Progenitor cell of endocrine pancreas (in vitro differentiated cells): ENCODE measurements around the gene MRPS2. TPM values are rescaled to one million over a fixed set of nuclear protein-coding genes. Genes with fewer than 3 reads are reported as not detected.
"Not testable (repeated sequence)": the region's sequence is repeated elsewhere in the genome, so short reads cannot be mapped to it uniquely, and the experiment has no call there.

ENCODE experiments used
- DNase-seq: peaks from one replicate; pipeline ENCODE4 v3.0.0; 2021; ENCODE audit warnings: low spot score; ENCODE audit not compliant: unreplicated experiment
- H3K27ac Mint-ChIP-seq: 2 replicates; pipeline ENCODE4 v1.8.0; 2021; ENCODE audit warnings: mild to moderate bottlenecking, moderate library complexity, mixed read lengths
- H3K27me3 Mint-ChIP-seq: 2 replicates; pipeline ENCODE4 v1.8.0; 2021; ENCODE audit warnings: mixed read lengths
- H3K36me3 Mint-ChIP-seq: 2 replicates; pipeline ENCODE4 v1.8.0; 2022; ENCODE audit warnings: mixed read lengths; ENCODE audit not compliant: insufficient read depth
- H3K4me1 Mint-ChIP-seq: 2 replicates; pipeline ENCODE4 v1.8.0; 2021; ENCODE audit warnings: low read depth, mixed read lengths
- H3K4me3 Mint-ChIP-seq: 2 replicates; pipeline ENCODE4 v1.8.0; 2021; ENCODE audit warnings: low read depth, mild to moderate bottlenecking, moderate library complexity, mixed read lengths
- H3K9me3 Mint-ChIP-seq: 2 replicates; pipeline ENCODE4 v1.8.0; 2021; ENCODE audit warnings: low read depth, mixed read lengths
- total RNA-seq: library from RNA; stranded (reverse); gene quantifications from 2 replicates; pipeline ENCODE4 v1.2.1, GENCODE V29; 2021
- TF ChIP-seq, protein P1 (sequence below): fragments of 200-600 bp; sonication (generic); IDR thresholded peaks from one replicate; pipeline ENCODE4 v1.5.0; 2021; ENCODE audit warnings: antibody characterized with exemption, mild to moderate bottlenecking; ENCODE audit not compliant: unreplicated experiment

The MRPS2 gene
- total RNA-seq, 1 donor from 2014 or later = 40.0 TPM

GRCh38 chr9:135536216-135536615 lies 35.7 kb downstream of the MRPS2 start:
- H3K4me3 Mint-ChIP-seq = no peak overlapping the region

DNA sequence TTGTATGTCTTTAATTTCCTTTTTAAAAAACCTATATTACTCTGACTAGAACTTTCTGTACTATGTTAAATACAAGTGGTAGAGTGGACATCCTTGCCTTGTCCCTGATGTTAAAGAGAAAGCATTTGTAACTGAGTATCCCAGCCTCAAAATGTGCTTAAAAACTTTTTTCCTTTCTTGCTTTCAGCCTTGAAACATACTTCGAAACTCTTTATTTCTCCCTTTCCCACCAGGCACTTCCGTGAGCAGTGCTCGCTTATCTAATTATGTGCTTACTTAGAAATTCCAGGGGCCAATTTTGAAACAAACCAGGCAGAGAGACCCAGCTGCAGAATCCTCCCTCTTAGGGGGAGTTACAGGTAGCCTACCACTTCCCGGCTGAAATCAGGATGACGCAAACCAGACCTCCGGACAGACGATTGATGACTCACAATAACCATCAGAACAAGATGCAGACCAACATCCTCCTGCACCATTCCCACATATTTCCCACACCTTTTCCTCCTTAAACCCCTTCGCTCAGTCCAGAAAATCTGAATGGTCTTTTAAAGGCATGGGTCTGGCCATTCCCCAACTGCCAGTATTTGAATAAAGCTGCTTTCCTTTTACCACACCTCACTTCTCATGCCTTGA lies 42.9 kb downstream of the MRPS2 start:
- not testable (repeated sequence) for DNase-seq, H3K36me3 Mint-ChIP-seq, H3K4me3 Mint-ChIP-seq, H3K9me3 Mint-ChIP-seq, H3K4me1 Mint-ChIP-seq, H3K27ac Mint-ChIP-seq
- H3K27me3 Mint-ChIP-seq = peaks cover 40% of the 10 kb centered on the region

More at GRCh38 chr9:135536216-135536615, 35.7 kb downstream of the MRPS2 start:
- peaks cover 2% of the 10 kb centered on the region for H3K4me1 Mint-ChIP-seq
- no peak for DNase-seq
- peaks cover 60% of the 10 kb centered on the region for H3K27me3 Mint-ChIP-seq
- no peaks in the 10 kb centered on the region for H3K36me3 Mint-ChIP-seq
- TF ChIP-seq, protein P1, sequence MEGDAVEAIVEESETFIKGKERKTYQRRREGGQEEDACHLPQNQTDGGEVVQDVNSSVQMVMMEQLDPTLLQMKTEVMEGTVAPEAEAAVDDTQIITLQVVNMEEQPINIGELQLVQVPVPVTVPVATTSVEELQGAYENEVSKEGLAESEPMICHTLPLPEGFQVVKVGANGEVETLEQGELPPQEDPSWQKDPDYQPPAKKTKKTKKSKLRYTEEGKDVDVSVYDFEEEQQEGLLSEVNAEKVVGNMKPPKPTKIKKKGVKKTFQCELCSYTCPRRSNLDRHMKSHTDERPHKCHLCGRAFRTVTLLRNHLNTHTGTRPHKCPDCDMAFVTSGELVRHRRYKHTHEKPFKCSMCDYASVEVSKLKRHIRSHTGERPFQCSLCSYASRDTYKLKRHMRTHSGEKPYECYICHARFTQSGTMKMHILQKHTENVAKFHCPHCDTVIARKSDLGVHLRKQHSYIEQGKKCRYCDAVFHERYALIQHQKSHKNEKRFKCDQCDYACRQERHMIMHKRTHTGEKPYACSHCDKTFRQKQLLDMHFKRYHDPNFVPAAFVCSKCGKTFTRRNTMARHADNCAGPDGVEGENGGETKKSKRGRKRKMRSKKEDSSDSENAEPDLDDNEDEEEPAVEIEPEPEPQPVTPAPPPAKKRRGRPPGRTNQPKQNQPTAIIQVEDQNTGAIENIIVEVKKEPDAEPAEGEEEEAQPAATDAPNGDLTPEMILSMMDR = no peak
- no peak overlapping the region for H3K27ac Mint-ChIP-seq
- no peaks in the 10 kb centered on the region for H3K9me3 Mint-ChIP-seq

DNA sequence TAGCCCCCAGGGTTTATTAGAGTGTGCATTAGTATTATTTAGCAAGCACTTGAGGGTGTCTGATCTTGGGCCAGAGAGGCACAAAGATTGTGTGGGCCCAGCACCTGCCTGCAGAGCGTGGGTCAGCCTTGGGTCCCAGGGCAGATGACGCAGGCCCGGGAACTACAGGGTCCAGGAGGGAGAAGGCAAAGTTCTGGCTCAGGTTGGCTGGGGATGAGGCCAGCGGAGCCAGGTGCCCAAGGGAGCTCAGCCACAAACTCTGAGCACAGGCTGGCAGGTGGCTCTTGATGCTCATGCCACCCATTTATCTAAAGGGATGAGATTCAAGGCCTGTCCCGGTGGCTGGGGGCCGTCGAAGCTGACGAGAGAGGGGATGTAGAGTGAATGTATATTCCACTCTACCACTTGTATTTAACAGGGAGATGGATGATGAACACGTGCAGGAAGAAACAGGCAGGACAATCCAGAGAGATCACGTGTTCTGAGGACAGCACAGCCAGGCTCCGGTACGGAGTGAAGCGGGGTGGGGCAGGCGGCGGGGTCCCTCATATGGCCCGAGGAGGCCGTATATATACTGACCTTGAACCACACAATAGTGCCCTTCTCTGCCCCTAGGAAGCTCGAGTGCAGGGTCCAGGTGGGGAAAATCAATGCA lies 44.6 kb downstream of the MRPS2 start:
- no peak overlapping the region for H3K4me3 Mint-ChIP-seq

DNA sequence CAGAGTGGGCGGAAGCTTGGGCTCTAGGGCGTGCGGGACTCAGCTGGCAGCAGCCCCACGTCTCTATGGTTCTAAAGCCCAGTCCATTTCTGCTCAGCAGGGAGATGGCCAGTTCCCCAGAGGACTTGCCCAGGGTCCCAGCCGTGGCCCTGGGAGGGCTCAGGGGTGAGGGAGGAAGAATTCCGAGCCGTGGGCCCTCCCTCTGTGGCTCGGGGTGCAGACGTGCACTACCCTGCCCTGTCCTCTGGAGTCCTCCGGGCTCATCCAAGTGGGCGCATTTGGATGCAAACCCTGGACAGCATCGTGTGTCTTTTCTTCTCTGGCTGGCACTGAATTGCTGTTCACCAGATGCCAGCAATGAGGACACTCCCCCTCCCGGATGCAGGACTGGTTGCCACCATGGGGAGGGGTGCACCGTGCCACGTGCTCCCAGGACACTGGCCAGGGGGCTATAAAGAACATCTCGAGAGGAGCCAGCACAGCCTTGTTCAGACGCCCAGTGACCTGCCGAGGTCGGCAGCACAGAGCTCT lies 45.2 kb downstream of the MRPS2 start, which contains the start of gene OBP2A:
OBP2A (plus strand) TSS at position 481 of the 531 bp plus-strand sequence. CDS start 55 bp downstream, outside the sequence.
- not testable (repeated sequence) for H3K4me3 Mint-ChIP-seq, H3K27ac Mint-ChIP-seq, H3K9me3 Mint-ChIP-seq, DNase-seq, H3K36me3 Mint-ChIP-seq, H3K4me1 Mint-ChIP-seq
- peaks cover 20% of the 10 kb centered on the region for H3K27me3 Mint-ChIP-seq

More for the DNA sequence above, 44.6 kb downstream of the MRPS2 start:
- Mint-ChIP-seq H3K36me3 (no peaks in the 10 kb centered on the region), H3K27me3 (peaks cover 24% of the 10 kb centered on the region), H3K9me3 (no peaks in the 10 kb centered on the region), H3K4me1 (no peaks in the 10 kb centered on the region), H3K27ac (no peak overlapping the region)
- no peak for DNase-seq
- TF ChIP-seq, protein P1 = no peak

DNA sequence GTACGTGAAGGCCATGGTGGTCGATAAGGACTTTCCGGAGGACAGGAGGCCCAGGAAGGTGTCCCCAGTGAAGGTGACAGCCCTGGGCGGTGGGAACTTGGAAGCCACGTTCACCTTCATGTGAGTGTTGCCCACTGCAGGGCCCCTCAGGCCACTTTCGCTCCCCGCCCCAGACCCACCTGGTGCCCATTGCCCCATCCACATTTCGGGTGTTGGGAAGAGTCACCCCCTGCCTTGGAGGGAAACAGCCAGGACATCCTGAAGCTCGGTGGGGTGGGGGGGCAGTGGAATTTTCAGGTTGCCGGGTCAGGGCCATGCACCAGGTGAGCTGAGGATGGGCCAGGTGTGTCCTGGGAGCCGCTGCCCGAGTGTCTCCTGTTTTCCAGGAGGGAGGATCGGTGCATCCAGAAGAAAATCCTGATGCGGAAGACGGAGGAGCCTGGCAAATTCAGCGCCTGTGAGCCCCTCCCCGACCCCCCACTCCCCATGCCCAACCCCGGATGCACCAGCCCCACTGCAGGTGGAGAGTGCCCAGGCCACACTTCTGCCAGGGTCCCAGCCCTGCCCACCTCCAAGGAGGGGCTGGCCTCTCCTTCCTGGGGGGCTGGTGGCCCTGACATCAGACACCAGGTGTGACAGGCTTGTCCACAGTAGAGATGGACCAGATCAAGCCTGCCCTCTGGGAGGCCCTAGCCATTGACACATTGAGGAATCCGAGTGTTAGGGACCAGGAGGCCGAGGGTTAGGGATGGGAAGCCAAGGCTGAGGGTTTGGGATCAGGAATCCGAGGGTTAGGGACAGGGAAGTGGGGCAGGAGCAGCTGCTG lies 46.5 kb downstream of the MRPS2 start:
- H3K27ac Mint-ChIP-seq, H3K9me3 Mint-ChIP-seq, H3K4me3 Mint-ChIP-seq, DNase-seq, H3K36me3 Mint-ChIP-seq, H3K4me1 Mint-ChIP-seq: not testable (repeated sequence)
- peaks cover 19% of the 10 kb centered on the region for H3K27me3 Mint-ChIP-seq

- Mint-ChIP-seq H3K4me3 (no peak overlapping the region), H3K27me3 (peaks cover 15% of the 10 kb centered on the region), H3K36me3 (no peaks in the 10 kb centered on the region), H3K27ac (no peak overlapping the region), H3K9me3 (no peaks in the 10 kb centered on the region), H3K4me1 (no peaks in the 10 kb centered on the region)
- TF ChIP-seq, protein P1 = no peak
- no peak for DNase-seq
Observed at GRCh38 chr9:135547756-135548736, 47.6 kb downstream of the MRPS2 start.

GRCh38 chr9:135549478-135550343 lies 49.2 kb downstream of the MRPS2 start:
- not testable (repeated sequence) for H3K9me3 Mint-ChIP-seq, DNase-seq, H3K4me1 Mint-ChIP-seq, H3K27me3 Mint-ChIP-seq, H3K4me3 Mint-ChIP-seq, H3K27ac Mint-ChIP-seq, H3K36me3 Mint-ChIP-seq
